ENCODE measurements around the gene HTRA3.
"Not testable (repeated sequence)": the region's sequence is repeated elsewhere in the genome, so short reads cannot be mapped to it uniquely, and the experiment has no call there.

The HTRA3 gene

DNA sequence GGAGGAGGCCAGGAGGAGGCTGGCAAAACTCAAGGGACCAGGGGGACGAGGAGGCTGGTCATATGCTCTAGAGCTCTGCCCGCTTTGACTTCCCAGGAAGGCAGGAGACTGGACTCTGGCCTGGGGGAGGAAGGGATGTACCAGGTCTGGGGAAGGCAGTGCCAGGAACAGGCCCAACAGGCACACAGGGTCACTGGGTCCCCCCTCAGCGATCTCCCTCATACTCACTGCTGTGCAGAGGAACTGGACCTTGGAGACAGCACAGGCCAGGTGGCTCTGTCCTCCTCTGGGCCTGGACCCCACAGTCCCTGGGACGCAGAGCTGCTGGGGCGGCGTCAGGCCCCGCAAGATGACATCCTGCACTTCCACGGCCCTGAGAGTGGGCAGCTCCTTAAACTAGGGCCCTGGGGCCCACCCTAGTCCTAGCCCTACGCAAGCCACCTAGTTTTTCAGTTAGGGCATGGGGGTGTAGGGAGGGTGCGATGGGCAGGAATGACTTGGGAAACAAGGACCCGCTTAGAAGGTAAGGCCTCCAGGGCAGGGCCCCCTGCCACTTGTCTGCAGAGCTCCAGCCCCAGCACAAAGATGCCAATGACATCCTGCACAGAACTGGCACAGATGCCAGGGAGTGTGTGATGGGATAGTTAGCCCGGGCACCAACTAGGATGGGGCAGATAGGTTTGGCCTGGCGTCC lies 59.5 kb downstream of the HTRA3 start:
- no peak for DNase-seq

DNA sequence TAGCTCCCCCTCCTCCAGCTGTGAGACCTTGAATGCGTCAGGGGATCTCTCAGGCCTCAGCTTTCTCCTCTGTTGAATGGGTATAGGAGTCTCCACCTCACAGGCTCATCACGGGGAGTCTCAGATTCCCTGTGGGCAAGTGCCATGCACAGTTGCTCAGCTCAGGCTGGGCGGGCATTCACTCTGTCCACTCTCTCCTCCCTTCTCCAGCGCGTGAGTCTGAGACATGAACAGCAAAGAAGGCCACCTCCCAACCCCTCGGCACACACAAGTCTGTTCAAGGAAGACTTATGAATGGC lies 60.0 kb downstream of the HTRA3 start:
- DNase-seq: peak in 1 of 14 donors; percentile 36

DNA sequence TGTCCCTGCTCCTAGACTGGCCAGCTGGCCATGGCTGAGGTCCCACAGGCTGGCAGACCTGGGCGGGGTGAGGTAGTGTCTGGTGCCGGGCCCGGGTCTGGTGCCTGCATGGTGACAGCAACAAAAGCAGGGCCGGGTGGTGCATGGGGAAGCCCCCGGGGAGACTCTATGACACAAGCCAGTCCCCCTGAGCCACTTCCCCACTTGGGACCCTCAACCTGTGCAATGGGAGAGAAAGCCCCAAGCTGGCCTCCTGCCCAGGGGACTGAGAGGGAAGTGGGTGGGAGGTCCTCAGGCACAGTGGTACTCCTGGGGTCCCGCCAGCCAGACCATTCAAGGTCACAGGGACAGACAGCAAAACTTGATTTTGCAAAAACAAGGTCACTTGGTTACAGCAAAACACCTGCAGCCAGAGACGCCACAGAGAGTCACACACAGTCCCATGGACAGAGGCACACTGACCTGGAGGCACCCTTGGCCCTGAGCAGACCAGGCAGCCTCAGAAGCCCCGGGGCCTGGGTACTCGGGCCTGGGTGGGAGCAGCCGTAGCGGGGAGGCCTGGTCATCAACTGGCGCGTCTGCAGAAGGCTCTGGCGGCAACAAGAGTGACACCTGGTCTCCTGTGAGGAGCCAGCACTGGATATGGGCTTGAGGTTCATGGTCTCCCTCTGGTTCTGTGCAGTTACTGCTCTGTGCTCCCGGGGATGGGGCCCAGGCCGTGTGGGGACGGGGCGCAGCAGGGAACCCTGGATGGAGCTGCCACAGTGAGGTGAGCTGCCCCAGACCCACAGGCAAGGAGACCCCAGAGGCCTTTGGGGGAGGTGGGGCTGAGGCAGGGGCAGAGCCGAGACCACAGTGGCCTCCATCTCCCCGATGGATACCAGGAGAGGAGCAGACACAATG lies 60.6 kb downstream of the HTRA3 start:
- DNase-seq: no peak

DNA sequence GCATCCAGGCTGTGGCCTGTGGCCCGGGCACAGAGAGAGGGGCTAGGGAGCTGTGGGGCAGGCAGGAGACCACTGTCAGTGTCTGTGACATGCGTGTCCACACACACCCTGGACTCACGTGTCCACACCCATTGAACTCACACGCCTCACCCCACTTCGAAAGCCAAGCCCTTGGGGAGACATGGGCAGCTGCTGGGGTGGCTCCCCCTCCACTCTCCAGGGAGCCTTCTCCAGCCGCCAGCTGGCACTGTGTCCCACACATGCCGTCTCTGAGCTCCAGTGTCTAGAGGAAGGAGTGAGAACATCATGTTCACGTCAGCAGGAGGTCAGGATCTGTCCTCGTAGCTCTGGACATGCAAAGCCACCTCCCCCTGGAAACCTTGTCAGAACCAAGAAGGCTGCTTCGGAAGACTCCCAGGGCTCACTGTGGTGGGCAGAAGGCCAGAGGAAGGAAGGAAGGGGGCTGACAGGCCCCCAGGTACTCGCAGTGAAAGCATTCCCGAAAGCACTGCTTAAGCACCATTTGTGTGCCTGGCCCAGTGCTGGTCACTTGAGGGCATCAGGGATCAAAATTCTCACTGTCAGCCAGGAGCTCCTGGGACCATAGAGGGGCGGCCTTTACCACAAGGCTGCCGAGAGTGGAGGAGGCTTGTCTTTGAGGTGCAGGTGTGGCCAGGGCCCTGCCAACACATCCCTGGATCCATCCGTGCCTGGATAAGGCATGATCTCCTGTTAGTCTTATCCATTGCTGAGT lies 61.4 kb downstream of the HTRA3 start:
- peak in 1 of 14 donors; percentile 38 for DNase-seq

DNA sequence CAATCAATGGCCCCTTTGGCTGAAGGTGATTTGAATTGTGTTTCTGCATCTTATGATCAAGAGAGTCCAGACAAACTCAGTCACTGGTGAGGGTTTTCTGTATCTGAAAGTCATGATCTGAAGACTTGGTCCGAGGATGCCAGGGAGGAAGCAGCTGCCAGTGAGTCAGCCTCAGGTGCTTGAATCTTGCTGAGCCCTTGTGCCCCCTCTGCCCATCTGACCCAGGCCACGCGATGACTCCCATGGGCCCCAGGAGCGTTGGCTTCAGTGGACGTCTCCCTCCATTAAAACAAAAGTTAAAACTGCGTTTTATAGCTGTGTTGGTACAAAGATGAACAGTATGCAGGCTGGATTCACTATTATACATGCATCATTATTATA lies 62.0 kb downstream of the HTRA3 start:
- no peak for DNase-seq

DNA sequence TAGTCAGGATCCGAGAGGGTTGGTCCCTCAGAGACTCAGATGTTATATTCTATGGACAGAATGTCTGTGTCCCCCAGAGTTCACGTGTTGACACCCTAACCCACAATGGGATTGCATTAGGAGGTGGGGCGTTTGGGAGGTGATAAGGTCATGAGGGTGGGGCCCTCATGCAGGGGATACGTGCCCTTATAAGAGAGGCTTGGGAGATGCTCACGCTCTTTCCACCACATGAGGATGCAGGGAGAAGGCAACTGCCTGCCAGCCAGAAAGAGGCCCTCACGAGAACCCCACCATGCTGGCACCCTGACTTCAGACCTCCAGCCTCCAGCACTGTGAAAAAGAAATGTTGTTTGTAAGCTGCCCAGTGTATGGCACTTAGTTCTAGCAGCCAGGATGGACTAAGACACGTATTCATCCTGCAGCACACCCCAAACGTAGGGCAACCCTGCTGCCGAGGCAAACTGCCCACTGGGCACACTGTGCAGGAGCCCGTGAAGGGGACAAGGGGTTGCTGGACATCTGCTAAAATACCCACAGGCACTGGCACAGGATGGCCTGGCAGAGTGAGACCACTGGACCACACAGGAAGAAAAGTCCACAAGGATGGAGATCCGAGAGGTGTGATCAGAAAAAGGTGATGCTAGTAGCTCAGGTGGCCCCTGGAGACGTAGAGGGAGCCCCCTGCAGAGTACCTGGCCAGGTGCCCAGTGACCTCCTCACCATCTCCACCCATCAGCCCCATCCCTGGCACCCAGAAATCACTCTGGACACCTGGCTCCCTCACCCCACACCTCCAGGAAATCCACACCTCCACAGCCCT lies 62.7 kb downstream of the HTRA3 start:
- DNase-seq: no peak

DNA sequence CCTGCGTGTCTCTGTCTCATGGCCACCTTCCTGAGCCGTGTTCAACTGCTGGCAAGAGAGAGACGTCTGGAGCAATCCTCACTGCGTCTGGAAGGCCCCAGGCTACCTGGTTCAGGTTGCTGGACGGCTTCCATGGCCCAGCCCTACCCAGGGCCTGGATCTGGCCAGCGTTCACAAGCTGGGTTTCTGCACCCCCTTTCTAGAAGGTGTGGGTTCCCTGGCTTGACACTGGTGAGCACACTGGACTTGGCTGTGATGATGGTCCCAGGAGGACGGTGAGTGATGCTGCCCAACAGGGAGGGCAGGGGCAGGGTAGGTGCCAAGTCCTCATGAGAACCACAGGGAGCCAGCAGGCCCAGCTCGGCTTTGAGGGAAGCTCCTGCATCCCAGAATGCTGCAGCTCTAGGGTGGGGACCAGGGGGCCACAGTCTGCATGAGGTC lies 63.4 kb downstream of the HTRA3 start:
- no peak for DNase-seq

DNA sequence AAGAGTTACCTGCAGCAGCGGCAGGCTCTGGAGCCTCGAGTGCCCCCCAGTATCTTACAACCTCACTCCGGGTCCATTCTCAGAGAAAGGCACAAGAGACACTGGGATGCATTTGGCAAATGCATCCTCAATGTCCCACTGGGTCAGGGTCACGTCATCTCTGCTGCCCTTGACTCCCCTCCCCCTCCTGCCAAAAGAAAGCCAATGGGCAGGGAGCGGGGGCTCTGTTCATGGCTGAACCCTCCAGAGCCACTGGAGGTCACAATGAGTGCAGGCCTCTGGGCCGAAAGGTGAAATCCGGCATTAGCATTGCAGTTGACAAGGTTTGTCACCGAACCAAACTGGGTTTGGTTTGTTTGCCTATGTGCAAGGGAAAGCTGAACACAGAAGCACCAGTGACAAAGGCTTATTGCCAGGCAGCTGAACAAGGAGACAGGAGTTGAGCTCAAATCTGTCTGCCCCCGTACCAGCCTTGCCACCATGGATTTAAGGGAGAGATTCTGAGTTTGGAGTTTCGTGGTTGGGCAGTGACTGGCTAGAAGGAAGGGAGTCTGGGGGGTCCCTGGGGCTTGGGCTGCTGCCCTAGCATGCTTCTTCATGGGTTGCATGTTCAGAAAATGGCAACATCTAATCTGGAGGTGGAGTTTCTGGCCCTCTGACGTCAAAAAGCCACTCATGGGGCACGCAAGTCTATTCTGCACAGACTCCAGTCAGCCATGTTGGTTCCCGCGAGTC lies 64.3 kb downstream of the HTRA3 start:
- DNase-seq: no peak

DNA sequence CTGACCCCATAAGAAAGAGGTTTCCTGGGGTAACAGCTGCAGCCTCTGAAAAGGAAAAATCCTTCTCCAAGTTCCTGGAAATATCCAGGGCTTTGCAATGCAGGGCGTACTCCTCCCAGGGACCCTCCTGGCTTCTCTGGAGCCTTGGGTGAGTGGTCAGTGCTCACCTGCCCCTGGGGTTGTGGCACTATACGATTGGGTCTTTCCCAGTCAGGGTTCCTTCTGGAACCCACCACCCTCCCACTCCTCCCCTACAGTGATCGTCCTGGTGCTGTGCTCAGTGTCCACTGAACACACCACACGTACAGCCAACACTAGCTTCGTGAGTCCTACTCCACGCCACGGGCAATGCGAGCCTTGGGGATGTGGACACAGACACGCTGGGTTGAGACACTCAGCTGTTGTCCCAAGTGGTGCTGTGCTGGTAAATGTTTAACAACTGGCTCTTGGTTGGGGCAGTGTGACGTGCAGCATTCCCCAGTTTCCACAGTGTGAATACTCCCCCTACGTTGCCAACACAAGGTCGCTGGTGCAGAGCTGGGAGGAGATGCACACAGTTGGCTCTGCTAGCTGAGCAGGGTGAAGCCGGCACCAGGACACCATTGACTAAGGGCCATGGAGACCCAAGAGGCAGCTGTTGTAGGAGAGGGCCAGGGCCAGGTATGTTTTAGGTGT lies 65.4 kb downstream of the HTRA3 start:
- DNase-seq: no peak

DNA sequence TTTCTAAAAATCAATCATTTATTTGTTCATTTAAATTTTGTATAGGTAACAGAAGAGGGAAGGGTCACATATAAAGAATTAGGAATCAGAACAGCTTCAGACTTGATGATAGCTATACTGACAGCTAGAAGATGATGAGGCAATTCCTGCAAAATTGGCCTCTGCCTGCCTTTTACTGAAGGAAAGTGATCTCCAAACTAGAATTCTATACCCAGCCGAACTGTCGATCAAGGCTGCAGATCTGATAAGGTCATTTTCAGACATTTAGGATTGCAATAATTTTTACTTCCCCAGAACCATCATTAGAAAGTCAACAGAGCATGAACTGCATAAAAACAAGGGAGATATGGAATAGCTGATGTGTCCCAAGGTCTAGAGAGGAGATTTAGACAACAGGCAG lies 66.3 kb downstream of the HTRA3 start:
- no peak for DNase-seq

DNA sequence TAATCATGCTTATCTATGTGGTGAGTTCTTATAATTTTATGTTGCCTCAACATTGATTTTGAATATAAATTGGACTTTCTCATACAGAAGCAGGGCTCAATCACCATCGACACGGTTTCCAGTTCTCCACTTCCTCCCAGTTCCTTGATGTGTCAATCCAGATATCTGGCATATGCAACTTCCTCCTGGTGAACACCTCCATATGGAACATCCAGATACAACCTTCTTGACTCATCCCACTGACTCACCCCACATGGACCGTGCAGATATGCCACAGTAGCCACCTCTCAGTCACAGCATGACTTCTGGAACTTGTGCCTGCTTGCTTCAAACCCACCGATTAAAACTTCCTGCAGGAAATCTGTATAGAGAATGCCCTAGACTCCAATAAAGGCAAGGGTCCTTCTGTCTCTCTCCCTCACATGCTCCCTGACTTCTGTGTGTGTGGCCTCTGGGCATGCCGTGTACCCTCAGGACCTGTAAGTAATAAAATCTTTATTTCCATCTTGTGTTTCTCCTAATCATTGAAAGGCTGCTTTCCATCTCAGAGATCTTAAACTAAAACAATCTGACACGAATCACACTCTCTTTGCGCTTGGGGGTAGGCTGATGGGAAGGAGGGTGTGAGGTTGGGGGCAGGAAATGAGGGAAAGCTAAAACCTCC lies 67.0 kb downstream of the HTRA3 start:
- no peak for DNase-seq

DNA sequence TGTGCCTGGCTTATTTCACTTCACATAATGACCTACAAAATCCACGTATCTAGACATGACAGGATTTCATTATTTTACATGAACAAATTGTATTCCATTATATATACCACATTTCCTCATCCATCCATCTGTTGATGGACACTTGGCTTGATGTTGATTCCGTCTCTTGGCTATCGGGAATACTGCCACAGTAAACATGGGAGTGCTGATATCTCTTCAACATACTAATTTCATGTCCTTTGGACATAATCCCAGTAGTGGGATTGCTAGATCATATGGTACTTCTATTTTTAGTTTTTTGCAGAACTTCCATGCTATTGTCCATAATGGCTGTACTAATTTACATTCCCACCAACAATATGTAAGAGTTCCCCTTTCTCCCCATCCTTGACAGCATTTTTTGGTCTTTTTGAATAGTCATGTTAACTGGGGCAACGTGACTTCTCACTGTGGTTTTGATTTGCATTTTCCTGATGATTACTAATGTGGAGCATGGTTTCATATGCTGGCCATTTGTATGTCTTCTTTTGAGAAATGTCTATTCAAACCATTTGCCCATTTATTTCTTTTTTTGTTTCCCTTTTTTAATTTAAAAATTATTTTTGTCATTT lies 68.9 kb downstream of the HTRA3 start:
- DNase-seq: no peak

DNA sequence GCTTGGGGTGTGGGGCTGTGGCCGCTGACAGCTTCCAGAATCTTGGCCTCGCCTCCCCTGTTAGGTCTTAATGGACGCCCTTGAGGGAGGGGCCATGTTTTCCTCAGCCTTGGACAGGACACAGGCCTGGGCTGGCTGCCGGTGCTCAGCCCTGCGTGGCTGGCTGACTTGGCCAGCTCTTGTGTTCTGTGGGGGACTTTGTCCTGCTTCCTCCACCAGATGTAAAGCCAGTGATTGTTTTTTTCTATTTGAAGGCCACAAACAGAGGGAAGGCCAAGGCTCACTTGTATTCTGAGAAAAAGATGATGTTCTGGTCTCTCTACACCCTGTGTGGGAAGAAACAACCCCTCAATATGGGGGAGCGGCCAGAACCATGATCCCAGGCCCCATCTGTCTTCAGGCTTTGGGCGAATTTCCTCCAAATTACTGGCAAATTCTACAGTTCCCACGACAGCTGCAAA lies 71.3 kb downstream of the HTRA3 start:
- DNase-seq: peak in 11 of 14 donors; percentile 17 to 85 (median 61)

DNA sequence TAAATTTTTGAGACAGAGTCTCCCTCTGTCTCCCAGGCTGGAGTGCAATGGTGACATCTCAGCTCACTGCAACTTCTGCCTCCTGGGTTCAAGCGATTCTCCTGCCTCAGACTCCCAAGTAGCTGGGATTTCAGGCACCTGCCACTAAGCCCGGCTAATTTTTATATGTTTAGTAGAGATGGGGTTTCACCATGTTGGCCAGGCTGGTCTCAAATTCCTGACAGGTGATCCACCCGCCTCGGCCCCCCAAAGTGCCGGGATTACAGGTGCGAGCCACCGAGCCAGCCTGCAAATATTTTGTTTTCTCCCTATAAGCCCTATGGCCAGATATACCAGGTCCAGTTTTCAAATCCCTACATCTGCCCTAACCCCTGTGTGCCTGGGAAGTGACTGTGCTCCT lies 71.7 kb downstream of the HTRA3 start:
- DNase-seq: not testable (repeated sequence)

DNA sequence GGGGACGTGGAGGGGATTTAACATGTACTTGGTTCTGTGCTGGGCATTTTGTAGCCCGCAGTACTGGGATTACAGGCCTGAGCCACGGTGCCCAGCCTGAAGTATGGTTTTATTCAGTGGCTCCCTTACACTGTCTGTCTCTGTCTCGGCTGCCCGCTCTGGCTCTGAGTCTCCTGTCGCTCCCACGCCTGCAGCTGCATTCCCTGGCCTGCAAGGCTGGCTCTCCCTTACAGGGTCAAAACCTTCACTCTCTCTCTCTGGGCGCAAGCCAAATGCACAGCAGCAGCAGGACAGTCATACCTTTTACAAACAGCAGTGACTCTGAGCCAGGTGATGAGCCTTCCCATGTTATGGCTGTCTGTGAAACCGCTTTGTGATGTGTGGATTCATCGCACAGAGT lies 72.1 kb downstream of the HTRA3 start:
- DNase-seq: peak in 8 of 14 donors; percentile 11 to 41 (median 22)

DNA sequence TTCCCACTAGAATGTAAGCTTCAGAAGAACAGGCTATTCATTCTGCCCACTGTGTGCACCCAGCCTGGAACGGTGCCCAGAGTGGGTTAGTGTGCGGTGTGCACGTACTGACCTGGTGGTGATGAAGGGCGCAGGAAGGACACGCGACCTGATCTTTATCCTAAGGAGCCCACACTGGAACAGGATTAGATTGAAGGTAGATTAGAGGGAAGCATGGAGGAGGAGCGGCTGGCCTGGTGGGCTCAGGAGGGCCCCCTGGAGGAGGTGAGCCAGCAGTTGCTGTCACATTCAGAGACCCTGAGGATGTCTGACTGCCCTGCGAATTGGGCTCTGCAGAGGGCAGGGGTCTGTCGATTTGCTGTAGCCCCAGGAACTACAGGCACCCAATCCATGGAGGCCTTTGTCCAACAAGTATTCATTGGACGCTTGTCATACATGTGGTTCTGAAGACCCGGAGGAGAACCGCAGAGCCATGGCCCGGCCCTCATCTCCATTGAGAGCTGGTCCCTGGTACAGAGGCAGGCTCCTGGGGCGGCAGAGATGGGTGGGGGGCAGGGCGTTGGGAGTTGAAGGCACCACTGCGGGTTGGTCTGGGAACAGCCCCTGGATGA lies 73.2 kb downstream of the HTRA3 start:
- no peak for DNase-seq

DNA sequence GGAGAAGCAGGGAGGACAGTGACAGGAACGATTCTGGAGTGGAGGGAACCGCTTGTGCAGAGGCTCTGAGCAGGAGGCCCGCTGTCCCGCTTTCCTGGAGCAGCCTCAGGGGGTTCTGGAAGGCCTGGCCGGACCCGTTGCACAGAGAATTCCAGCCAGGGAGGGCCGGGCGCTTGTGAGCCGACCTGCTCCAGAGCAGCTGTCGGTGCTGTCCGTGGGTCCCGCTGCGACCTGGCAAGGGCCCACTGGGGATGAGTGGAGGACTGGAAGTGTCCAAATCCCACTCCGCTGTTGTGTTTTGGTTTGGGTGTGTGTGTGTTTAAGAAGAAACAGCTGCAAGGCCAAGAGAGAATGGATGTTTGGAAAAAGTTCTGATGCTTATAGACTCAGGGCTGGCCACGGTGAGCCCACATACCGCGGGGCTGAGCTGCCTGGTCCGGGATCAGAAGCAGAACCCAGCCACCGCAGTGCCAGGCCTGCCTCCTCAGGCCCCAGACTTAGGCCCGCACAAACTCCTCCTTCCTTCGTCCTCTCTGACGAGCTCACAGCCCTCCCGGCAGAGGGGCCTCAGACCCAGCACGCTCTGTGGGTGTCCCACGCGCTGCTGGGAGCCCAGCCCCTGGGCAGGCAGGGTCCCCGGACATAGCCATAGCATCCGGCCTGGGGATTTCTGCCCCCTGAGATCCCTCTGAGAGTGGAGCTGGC lies 73.9 kb downstream of the HTRA3 start:
- DNase-seq: no peak

DNA sequence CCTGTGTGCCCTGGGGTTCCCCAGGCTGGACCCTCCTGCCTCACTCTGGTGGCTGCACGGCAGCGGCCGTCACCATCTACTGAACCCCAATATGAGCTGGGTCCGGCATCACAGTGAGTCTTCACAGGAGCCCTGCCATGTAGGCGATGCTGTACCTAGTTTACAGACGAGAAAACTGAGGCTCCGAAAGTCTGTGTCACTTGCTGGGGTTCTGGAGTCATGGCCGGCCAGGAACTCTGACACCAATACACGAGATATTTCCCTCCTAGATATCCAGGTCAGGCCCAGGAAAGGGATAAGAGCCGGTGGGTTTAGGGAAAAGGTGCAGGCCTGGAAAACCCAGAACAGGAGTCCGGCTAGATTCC lies 74.4 kb downstream of the HTRA3 start:
- no peak for DNase-seq

DNA sequence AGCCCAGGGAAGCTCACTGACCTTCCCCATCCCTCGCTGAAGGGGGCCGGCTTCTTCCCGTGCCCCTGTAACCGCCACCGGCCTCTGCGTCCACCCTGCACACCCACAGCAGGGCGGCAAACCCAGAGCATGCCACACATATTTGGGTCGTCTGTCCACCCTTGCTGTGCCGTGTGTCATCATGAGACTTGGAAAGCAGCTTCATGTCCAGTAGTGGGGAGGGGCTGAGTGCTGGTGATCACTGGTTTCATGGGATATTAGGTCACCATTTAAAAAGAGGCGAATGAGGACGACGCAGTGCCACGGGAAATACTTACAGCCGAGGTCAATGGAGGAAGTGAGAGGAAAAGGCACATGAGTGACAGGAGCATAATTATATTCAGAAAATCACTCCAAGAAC lies 74.8 kb downstream of the HTRA3 start:
- no peak for DNase-seq

All from C1 segment of cervical spinal cord (tissue), 14 donors.